ENCODE measurements around the gene KRTAP5-1. TPM values are rescaled to one million over a fixed set of nuclear protein-coding genes. Genes with fewer than 3 reads are reported as not detected.
"Not testable (repeated sequence)": the region's sequence is repeated elsewhere in the genome, so short reads cannot be mapped to it uniquely, and the experiment has no call there.

KRTAP5-1 gene
- total RNA-seq, 2 donors from 2014 or later: not detected

DNA sequence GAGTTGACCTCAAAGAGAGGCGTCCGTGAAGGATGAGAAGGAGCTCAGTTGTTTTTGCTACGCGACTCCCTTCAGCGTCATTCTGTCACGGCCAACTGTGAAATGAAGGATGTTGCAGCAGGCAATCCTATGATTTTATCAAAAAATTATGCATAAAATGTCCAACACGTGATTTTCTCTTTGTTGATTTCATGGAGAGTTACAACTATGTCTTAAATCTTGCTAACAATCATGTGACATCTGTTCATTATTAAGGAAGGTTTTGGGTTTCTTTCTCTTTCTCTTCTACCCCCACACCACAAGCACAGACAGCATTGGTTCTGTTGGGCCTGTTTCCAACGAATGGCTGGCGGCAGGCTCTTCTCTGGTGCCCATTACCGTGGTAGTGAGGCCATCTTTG lies 33.1 kb upstream of the KRTAP5-1 start:
- no peak for DNase-seq
- WGBS, 2 experiments (ENCODE audit: insufficient coverage in 1 of 2, insufficient read length in 1 of 2): 78 to 84% methylated on average over 10 of the region's 10 CpGs
- TF ChIP-seq, protein P1, sequence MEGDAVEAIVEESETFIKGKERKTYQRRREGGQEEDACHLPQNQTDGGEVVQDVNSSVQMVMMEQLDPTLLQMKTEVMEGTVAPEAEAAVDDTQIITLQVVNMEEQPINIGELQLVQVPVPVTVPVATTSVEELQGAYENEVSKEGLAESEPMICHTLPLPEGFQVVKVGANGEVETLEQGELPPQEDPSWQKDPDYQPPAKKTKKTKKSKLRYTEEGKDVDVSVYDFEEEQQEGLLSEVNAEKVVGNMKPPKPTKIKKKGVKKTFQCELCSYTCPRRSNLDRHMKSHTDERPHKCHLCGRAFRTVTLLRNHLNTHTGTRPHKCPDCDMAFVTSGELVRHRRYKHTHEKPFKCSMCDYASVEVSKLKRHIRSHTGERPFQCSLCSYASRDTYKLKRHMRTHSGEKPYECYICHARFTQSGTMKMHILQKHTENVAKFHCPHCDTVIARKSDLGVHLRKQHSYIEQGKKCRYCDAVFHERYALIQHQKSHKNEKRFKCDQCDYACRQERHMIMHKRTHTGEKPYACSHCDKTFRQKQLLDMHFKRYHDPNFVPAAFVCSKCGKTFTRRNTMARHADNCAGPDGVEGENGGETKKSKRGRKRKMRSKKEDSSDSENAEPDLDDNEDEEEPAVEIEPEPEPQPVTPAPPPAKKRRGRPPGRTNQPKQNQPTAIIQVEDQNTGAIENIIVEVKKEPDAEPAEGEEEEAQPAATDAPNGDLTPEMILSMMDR (conservative IDR thresholded peaks at IDR 0.05): no peak
- no peak overlapping the region for H3K4me3 ChIP-seq (ENCODE audit: low read length)
- no peaks in the 10 kb centered on the region for H3K36me3 Mint-ChIP-seq (ENCODE audit: low read depth)
- H3K9me3 ChIP-seq (ENCODE audit: control insufficient read depth, low read length): no peaks in the 10 kb centered on the region
- H3K27ac Mint-ChIP-seq: no peak overlapping the region
- peaks cover 4% of the 10 kb centered on the region for H3K27me3 ChIP-seq (ENCODE audit: control insufficient read depth, insufficient read depth, low read length, poor library complexity, severe bottlenecking)
- H3K4me3 Mint-ChIP-seq: no peak overlapping the region
- H3K4me1 ChIP-seq (ENCODE audit: control insufficient read depth, insufficient read depth, low read length): no peaks in the 10 kb centered on the region
- no peak overlapping the region for H3K9ac ChIP-seq (ENCODE audit: extremely low read depth, low read length, poor library complexity, severe bottlenecking)
- peaks cover 20% of the 10 kb centered on the region for H3K9me3 Mint-ChIP-seq
- H3K27ac ChIP-seq (ENCODE audit: low read depth, low read length): no peak overlapping the region
- no peaks in the 10 kb centered on the region for H3K4me1 Mint-ChIP-seq
- H3K27me3 Mint-ChIP-seq (ENCODE audit: insufficient read depth): peaks cover 43% of the 10 kb centered on the region
- H3K36me3 ChIP-seq (ENCODE audit: control insufficient read depth, insufficient read depth, low read length): no peaks in the 10 kb centered on the region

GRCh38 chr11:1608363-1608762 lies 23.3 kb upstream of the KRTAP5-1 start, which contains the start of gene KRTAP5-3:
TSS of gene KRTAP5-3 (minus strand) at chr11:1608463. CDS start at chr11:1608385, 78 bp downstream.
- no peak within 1 kb of the TSS for H3K27ac ChIP-seq (ENCODE audit: low read depth, low read length)
- H3K9ac ChIP-seq (ENCODE audit: extremely low read depth, low read length, poor library complexity, severe bottlenecking): no peak within 1 kb of the TSS
- H3K9me3 Mint-ChIP-seq: peaks cover 17% of the 10 kb centered on the region
- H3K36me3 ChIP-seq (ENCODE audit: control insufficient read depth, insufficient read depth, low read length): no peaks in the 10 kb centered on the region
- peaks cover 21% of the 10 kb centered on the region for H3K27me3 Mint-ChIP-seq (ENCODE audit: insufficient read depth)
- H3K27ac Mint-ChIP-seq: no peak within 1 kb of the TSS
- no peak within 1 kb of the TSS for H3K4me3 Mint-ChIP-seq
- WGBS, 2 experiments (ENCODE audit: insufficient coverage in 1 of 2, insufficient read length in 1 of 2): 75 to 100% methylated on average over 1 to 4 of the region's 4 CpGs
- no peaks in the 10 kb centered on the region for H3K9me3 ChIP-seq (ENCODE audit: control insufficient read depth, low read length)
- H3K4me1 Mint-ChIP-seq: peaks cover 9% of the 10 kb centered on the region
- H3K27me3 ChIP-seq (ENCODE audit: control insufficient read depth, insufficient read depth, low read length, poor library complexity, severe bottlenecking): no peaks in the 10 kb centered on the region
- no peak for DNase-seq
- TF ChIP-seq, protein P1 (conservative IDR thresholded peaks at IDR 0.05): no peak
- H3K36me3 Mint-ChIP-seq (ENCODE audit: low read depth): no peaks in the 10 kb centered on the region
- H3K4me3 ChIP-seq (ENCODE audit: low read length): no peak within 1 kb of the TSS
- H3K4me1 ChIP-seq (ENCODE audit: control insufficient read depth, insufficient read depth, low read length): no peaks in the 10 kb centered on the region

DNA sequence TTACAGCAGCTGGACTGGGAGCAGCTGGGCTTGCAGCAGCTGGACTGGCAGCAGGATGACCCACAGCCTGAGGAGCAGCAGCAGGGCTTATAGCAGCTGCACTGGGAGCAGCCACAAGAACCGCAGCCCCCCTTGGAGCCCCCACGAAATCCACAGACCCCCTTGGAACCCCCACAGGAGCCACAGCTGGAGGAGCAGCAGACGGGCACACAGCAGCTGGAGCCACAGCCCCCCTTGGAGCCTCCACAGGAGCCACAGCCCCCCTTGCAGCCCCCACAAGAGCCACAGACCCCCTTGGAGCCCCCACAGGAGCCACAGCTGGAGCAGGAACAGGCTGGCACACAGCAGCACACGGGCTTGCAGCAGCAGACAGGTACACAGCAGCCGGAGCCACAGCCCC lies 22.8 kb upstream of the KRTAP5-1 start:
- 72 to 100% methylated on average over 2 to 5 of the region's 5 CpGs for WGBS, 2 experiments (ENCODE audit: insufficient coverage in 1 of 2, insufficient read length in 1 of 2)

DNA sequence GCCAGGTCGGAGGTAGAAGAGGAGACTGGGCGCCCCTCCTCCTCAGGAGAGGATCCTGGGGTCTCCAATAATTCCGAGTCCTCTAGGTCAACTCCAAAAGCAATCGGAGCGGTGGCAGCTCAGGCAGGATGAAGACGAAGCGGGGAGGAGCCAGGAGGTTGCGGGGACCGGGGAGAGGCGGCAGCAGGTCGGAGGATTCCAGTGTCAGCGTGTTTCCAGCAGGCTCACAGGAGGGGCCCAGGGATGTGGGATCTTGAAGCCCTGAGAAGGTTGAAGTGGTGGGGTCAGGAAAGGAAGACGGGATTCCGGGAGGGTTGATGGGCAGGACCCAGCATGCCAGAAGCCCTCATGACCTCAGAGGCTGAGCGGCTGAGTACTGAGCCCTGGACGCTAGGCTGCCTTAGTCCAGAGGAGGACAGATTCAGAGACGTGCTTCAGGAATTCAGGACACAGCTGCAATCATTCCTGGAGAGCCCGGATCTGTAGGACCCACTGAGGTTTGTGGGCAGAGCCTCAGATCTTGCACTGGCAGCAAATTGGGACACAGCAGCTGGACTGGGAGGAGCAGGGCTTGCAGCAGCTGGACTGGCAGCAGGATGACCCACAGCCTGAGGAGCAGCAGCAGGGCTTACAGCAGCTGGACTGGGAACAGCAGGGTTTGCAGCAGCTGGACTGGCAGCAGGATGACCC lies 22.2 kb upstream of the KRTAP5-1 start:
- H3K27ac ChIP-seq (ENCODE audit: low read depth, low read length); H3K4me3 Mint-ChIP-seq; H3K9ac ChIP-seq (ENCODE audit: extremely low read depth, low read length, poor library complexity, severe bottlenecking); H3K27me3 ChIP-seq (ENCODE audit: control insufficient read depth, insufficient read depth, low read length, poor library complexity, severe bottlenecking); H3K27ac Mint-ChIP-seq; H3K9me3 ChIP-seq (ENCODE audit: control insufficient read depth, low read length); H3K4me1 Mint-ChIP-seq; H3K36me3 ChIP-seq (ENCODE audit: control insufficient read depth, insufficient read depth, low read length); H3K36me3 Mint-ChIP-seq (ENCODE audit: low read depth); H3K4me3 ChIP-seq (ENCODE audit: low read length); H3K4me1 ChIP-seq (ENCODE audit: control insufficient read depth, insufficient read depth, low read length): not testable (repeated sequence)
- Mint-ChIP-seq H3K27me3 (ENCODE audit: insufficient read depth) (peaks cover 21% of the 10 kb centered on the region), H3K9me3 (peaks cover 19% of the 10 kb centered on the region)
- DNase-seq: peak; percentile 69
- 35 to 61% methylated on average over 11 to 18 of the region's 18 CpGs for WGBS, 2 experiments (ENCODE audit: insufficient coverage in 1 of 2, insufficient read length in 1 of 2)

More for the DNA sequence above, 22.8 kb upstream of the KRTAP5-1 start:
- Mint-ChIP-seq H3K9me3 (peaks cover 17% of the 10 kb centered on the region), H3K27me3 (ENCODE audit: insufficient read depth) (peaks cover 19% of the 10 kb centered on the region)
- not testable (repeated sequence) for H3K36me3 Mint-ChIP-seq (ENCODE audit: low read depth); H3K9me3 ChIP-seq (ENCODE audit: control insufficient read depth, low read length); H3K4me3 ChIP-seq (ENCODE audit: low read length); DNase-seq; H3K4me3 Mint-ChIP-seq; H3K4me1 Mint-ChIP-seq; H3K9ac ChIP-seq (ENCODE audit: extremely low read depth, low read length, poor library complexity, severe bottlenecking); H3K36me3 ChIP-seq (ENCODE audit: control insufficient read depth, insufficient read depth, low read length); H3K27ac ChIP-seq (ENCODE audit: low read depth, low read length); H3K4me1 ChIP-seq (ENCODE audit: control insufficient read depth, insufficient read depth, low read length); H3K27ac Mint-ChIP-seq; H3K27me3 ChIP-seq (ENCODE audit: control insufficient read depth, insufficient read depth, low read length, poor library complexity, severe bottlenecking)

DNA sequence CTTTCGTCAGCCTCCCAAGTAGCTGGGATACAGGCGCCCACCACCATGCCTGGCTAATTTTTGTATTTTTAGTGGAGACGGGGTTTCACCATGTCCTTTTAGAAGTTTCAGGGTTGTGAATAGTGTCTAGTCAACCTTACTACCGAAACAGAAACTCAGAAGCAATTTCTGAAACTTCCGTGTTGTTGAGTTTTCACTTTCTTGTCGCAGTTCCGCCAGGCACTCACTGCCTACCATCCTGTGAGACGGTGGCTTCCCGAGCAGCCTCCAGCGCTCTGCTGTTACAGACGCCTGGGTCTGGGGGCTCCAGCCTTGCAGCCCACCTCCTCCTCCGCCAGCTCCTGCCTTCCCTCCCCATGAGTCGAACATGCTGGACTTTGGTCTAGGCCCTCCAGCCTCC lies 20.8 kb upstream of the KRTAP5-1 start:
- H3K4me3 ChIP-seq (ENCODE audit: low read length); H3K4me3 Mint-ChIP-seq; H3K27me3 ChIP-seq (ENCODE audit: control insufficient read depth, insufficient read depth, low read length, poor library complexity, severe bottlenecking); H3K9ac ChIP-seq (ENCODE audit: extremely low read depth, low read length, poor library complexity, severe bottlenecking); H3K36me3 Mint-ChIP-seq (ENCODE audit: low read depth); DNase-seq; H3K4me1 Mint-ChIP-seq; H3K9me3 ChIP-seq (ENCODE audit: control insufficient read depth, low read length); H3K27ac ChIP-seq (ENCODE audit: low read depth, low read length); H3K4me1 ChIP-seq (ENCODE audit: control insufficient read depth, insufficient read depth, low read length); H3K36me3 ChIP-seq (ENCODE audit: control insufficient read depth, insufficient read depth, low read length): not testable (repeated sequence)
- Mint-ChIP-seq H3K9me3 (peaks cover 26% of the 10 kb centered on the region), H3K27me3 (ENCODE audit: insufficient read depth) (peaks cover 27% of the 10 kb centered on the region), H3K27ac (peak overlapping the region; percentile 62)
- 93 to 94% methylated on average over 8 to 13 of the region's 13 CpGs for WGBS, 2 experiments (ENCODE audit: insufficient coverage in 1 of 2, insufficient read length in 1 of 2)

Data from endodermal cell (in vitro differentiated cells).